Neural cell (in vitro differentiated cells): Measurements from ENCODE around the gene DNM1.

ENCODE experiments used
- EP300 ChIP-seq: fragments of 450-650 bp; conservative IDR thresholded peaks from 2 replicates; pipeline ENCODE4 v1.6.1; 2014; ENCODE audit warnings: antibody characterized with exemption, mild to moderate bottlenecking, moderate library complexity; ENCODE audit not compliant: poor library complexity, severe bottlenecking
- EZH2 ChIP-seq: fragments of 200-600, 300-800 bp; shearing (Covaris generic), sonication (generic); IDR thresholded peaks from 2 replicates; pipeline ENCODE4 v1.6.1; 2014; ENCODE audit warnings: antibody characterized with exemption, low read length, borderline replicate concordance, mild to moderate bottlenecking; ENCODE audit not compliant: insufficient read depth, poor library complexity, severe bottlenecking
- MXI1 ChIP-seq: fragments of 450-650 bp; conservative IDR thresholded peaks from 2 replicates; pipeline ENCODE4 v1.6.1; 2014; ENCODE audit warnings: antibody characterized with exemption, mild to moderate bottlenecking; ENCODE audit not compliant: poor library complexity, severe bottlenecking
- POLR2AphosphoS5 ChIP-seq: IDR thresholded peaks from 2 replicates; pipeline ENCODE4 v1.6.1; 2012
- RAD21 ChIP-seq: fragments of 450-650 bp; conservative IDR thresholded peaks from 2 replicates; pipeline ENCODE4 v1.6.1; 2014; ENCODE audit warnings: antibody characterized with exemption, mild to moderate bottlenecking, moderate library complexity
- REST ChIP-seq: IDR thresholded peaks from 2 replicates; pipeline ENCODE4 v1.6.1; 2012; ENCODE audit warnings: borderline replicate concordance
- TF ChIP-seq, protein P1 (sequence below): fragments of 450-650 bp; IDR thresholded peaks from 2 replicates; pipeline ENCODE4 v1.5.1; 2014; ENCODE audit warnings: antibody characterized with exemption, mild to moderate bottlenecking, moderate library complexity; ENCODE audit not compliant: poor library complexity, severe bottlenecking

DNA sequence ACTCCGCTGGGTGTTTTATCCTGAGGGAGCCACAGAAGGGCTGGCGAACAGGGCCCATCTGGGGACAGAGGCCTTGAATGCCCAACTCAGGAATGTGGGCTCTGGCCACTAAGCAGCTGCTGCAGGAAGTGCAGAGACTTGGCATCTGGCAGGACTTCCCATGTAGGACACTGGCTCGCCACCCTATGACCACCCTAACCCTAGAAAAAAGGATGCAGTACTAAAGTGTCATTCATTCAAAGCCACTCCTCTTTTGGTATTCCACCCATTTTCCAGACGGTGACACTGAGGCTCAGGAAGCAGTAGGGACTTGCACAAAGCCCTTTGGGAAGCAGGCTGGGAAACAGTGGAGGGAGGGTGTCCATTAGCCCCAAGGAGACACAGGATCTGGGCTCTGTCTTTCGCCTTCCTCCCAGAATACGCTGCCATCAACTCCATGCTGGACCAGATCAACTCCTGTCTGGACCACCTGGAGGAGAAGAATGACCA is 40.1 kb upstream of the DNM1 start:
- TF ChIP-seq, protein P1, sequence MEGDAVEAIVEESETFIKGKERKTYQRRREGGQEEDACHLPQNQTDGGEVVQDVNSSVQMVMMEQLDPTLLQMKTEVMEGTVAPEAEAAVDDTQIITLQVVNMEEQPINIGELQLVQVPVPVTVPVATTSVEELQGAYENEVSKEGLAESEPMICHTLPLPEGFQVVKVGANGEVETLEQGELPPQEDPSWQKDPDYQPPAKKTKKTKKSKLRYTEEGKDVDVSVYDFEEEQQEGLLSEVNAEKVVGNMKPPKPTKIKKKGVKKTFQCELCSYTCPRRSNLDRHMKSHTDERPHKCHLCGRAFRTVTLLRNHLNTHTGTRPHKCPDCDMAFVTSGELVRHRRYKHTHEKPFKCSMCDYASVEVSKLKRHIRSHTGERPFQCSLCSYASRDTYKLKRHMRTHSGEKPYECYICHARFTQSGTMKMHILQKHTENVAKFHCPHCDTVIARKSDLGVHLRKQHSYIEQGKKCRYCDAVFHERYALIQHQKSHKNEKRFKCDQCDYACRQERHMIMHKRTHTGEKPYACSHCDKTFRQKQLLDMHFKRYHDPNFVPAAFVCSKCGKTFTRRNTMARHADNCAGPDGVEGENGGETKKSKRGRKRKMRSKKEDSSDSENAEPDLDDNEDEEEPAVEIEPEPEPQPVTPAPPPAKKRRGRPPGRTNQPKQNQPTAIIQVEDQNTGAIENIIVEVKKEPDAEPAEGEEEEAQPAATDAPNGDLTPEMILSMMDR = no peak
- TF ChIP-seq EZH2 (no peak), REST (no peak), EP300 (no peak), MXI1 (no peak), POLR2AphosphoS5 (no peak), RAD21 (no peak)
